ENCODE data around the gene SPRR1A. TPM values are rescaled to one million over a fixed set of nuclear protein-coding genes. Genes with fewer than 3 reads are reported as not detected.

SPRR1A gene
- total RNA-seq, 2 donors from 2014 or later, result not detected

DNA sequence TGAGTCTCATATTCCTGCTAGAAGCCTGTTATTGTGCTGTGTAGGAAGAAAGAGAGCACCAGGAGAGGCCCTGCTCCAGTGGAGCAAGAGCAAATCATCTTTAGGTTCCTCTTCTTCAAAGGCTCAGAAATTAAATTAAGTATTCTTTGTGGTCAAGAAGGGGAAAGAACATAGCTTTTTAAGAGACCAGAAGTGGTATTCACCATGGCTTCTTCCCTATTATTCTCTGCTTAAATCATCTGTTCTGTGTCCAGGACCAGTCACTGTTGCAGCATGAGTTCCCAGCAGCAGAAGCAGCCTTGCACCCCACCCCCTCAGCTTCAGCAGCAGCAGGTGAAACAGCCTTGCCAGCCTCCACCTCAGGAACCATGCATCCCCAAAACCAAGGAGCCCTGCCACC is 48.2 kb downstream of the SPRR1A start:
- H3K4me1 ChIP-seq, result no peaks in the 10 kb centered on the region
- H3K4me3 ChIP-seq, result no peak overlapping the region
- H3K27me3 ChIP-seq, result no peaks in the 10 kb centered on the region
- TF ChIP-seq POLR2A (IDR thresholded peaks at IDR 0.05), result no peak
- TF ChIP-seq, protein P1, sequence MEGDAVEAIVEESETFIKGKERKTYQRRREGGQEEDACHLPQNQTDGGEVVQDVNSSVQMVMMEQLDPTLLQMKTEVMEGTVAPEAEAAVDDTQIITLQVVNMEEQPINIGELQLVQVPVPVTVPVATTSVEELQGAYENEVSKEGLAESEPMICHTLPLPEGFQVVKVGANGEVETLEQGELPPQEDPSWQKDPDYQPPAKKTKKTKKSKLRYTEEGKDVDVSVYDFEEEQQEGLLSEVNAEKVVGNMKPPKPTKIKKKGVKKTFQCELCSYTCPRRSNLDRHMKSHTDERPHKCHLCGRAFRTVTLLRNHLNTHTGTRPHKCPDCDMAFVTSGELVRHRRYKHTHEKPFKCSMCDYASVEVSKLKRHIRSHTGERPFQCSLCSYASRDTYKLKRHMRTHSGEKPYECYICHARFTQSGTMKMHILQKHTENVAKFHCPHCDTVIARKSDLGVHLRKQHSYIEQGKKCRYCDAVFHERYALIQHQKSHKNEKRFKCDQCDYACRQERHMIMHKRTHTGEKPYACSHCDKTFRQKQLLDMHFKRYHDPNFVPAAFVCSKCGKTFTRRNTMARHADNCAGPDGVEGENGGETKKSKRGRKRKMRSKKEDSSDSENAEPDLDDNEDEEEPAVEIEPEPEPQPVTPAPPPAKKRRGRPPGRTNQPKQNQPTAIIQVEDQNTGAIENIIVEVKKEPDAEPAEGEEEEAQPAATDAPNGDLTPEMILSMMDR (IDR thresholded peaks at IDR 0.05), result no peak
- ATAC-seq (no peak), DNase-seq (no peak)
- H3K36me3 ChIP-seq (replicated peaks in 1 of 2; ENCODE audit: insufficient read depth in 1 of 2, low read depth in 2 of 2), result no peaks in the 10 kb centered on the region
- H3K9me3 ChIP-seq, result no peaks in the 10 kb centered on the region
- intact Hi-C loops (cut with DNase I), result no loop called here
- H3K27ac ChIP-seq, result no peak overlapping the region

DNA sequence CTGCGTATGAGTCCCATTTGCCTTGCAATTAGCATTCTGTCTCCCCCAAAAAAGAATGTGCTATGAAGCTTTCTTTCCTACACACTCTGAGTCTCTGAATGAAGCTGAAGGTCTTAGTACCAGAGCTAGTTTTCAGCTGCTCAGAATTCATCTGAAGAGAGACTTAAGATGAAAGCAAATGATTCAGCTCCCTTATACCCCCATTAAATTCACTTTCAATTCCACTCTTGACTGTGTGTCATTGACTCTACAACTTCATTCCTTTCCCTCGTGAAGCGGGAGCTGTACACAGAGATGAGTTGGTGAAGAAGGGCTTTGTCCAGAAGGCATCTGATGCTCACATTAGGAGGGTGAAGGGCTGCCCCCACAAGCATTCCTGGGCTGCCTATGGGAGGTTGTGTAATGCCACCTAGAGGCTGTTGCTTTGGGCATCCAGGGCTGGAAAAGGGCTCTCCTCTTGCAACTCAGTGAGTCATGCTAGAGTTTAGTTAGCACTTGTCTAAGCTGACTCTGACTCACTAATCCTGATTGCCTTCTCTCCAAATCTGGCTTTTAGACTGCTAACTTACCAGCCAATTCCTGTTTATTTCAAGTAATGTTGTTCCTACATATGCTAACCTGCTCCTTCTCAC is 48.9 kb downstream of the SPRR1A start:
- TF ChIP-seq, protein P1 (IDR thresholded peaks at IDR 0.05), result no peak
- no peak for TF ChIP-seq POLR2A (IDR thresholded peaks at IDR 0.05)
- Histone ChIP-seq H3K36me3 (replicated peaks in 1 of 2; ENCODE audit: insufficient read depth in 1 of 2, low read depth in 2 of 2) (no peaks in the 10 kb centered on the region), H3K4me3 (no peak overlapping the region), H3K27me3 (no peaks in the 10 kb centered on the region), H3K9me3 (no peaks in the 10 kb centered on the region), H3K27ac (no peak overlapping the region), H3K4me1 (no peaks in the 10 kb centered on the region)
- WGBS, 2 donors, result 43 to 45% methylated on average over 3 of the region's 3 CpGs
- intact Hi-C loops (cut with DNase I), result no loop called here
- ATAC-seq (no peak), DNase-seq (peak in 2 of 4 donors; percentile 4 to 8)

DNA sequence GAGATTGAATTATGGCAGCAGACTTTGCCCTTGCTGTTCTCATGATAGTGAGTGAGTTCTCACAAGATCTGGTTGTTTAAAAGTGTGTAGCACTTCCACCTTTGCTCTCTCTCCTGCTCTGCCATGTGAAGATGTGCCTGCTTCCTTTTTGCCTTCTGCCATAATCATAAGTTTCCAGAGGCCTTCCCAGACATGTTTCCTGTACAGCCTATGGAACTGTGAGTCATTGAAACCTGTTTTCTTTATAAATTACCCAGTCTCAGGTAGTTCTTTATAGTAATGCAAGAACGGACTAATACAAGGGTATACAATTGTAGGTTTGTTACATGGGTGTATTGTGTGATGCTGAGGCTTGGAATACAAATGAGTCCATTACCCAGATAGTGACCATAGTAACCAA is 51.3 kb downstream of the SPRR1A start:
- H3K9me3 ChIP-seq, result no peaks in the 10 kb centered on the region
- H3K4me3 ChIP-seq, result no peak overlapping the region
- no peak overlapping the region for H3K27ac ChIP-seq
- H3K4me1 ChIP-seq, result no peaks in the 10 kb centered on the region
- H3K27me3 ChIP-seq, result no peaks in the 10 kb centered on the region
- DNase-seq (no peak), ATAC-seq (no peak)
- TF ChIP-seq POLR2A (IDR thresholded peaks at IDR 0.05), result no peak
- TF ChIP-seq, protein P1 (IDR thresholded peaks at IDR 0.05), result no peak
- 40 to 48% methylated on average over 1 of the region's 1 CpG for WGBS, 2 donors
- intact Hi-C loops (cut with DNase I), result no loop called here
- H3K36me3 ChIP-seq (replicated peaks in 1 of 2; ENCODE audit: insufficient read depth in 1 of 2, low read depth in 2 of 2), result no peaks in the 10 kb centered on the region

Small RNAs within 50 kb of the gene (small RNA-seq; reads per million reads assigned to genes)
- gene AL356867.1 (not detected), gene RF00322 (not detected), gene SPRR1A (not detected)

Other genes with a start within 250 kb of the SPRR1A start
- not detected for gene KPRP, start 226.1 kb upstream of the SPRR1A start, total RNA-seq
- not detected for gene LCE1F, start 208.9 kb upstream of the SPRR1A start, total RNA-seq
- not detected for gene LCE1E, start 197.8 kb upstream of the SPRR1A start, total RNA-seq
- gene LCE1D, start 187.4 kb upstream of the SPRR1A start, total RNA-seq, result not detected
- gene LCE1C, start 177.4 kb upstream of the SPRR1A start, total RNA-seq, result not detected
- gene LCE1B, start 172.1 kb upstream of the SPRR1A start, total RNA-seq, result not detected
- not detected for gene LCE1A, start 156.6 kb upstream of the SPRR1A start, total RNA-seq
- gene LCE6A, start 141.2 kb upstream of the SPRR1A start, total RNA-seq, result not detected
- not detected for gene LCE7A, start 124.1 kb upstream of the SPRR1A start, total RNA-seq
- not detected for gene SMCP, start 105.8 kb upstream of the SPRR1A start, total RNA-seq
- not detected for gene IVL, start 75.5 kb upstream of the SPRR1A start, total RNA-seq
- gene SPRR5, start 36.9 kb upstream of the SPRR1A start, total RNA-seq, result not detected
- not detected for gene SPRR4, start 13.4 kb upstream of the SPRR1A start, total RNA-seq
- gene SPRR3, start 17.7 kb downstream of the SPRR1A start, total RNA-seq, result not detected
- gene SPRR1B, start 47.1 kb downstream of the SPRR1A start, total RNA-seq, result not detected
- not detected for gene SPRR2D, start 57.0 kb downstream of the SPRR1A start, total RNA-seq
- not detected for gene SPRR2A, start 73.4 kb downstream of the SPRR1A start, total RNA-seq
- gene SPRR2B, start 87.5 kb downstream of the SPRR1A start, total RNA-seq, result not detected
- gene SPRR2E, start 110.4 kb downstream of the SPRR1A start, total RNA-seq, result not detected
- gene SPRR2F, start 129.4 kb downstream of the SPRR1A start, total RNA-seq, result 1 to 10 TPM in 1 of 2 donors, not detected in 1; 1.3 TPM
- not detected for gene SPRR2G, start 166.8 kb downstream of the SPRR1A start, total RNA-seq
- gene LELP1, start 219.3 kb downstream of the SPRR1A start, total RNA-seq, result not detected
- gene PRR9, start 233.5 kb downstream of the SPRR1A start, total RNA-seq, result not detected

Data from body of pancreas (tissue), 4 donors.